Measurements from ENCODE around the gene RNF207.

The RNF207 gene

GRCh38 chr1:6243993-6244392, 38.1 kb downstream of the RNF207 start, which contains the start of gene HES3:
Gene HES3, plus strand, starts transcription at chr1:6244179. Its CDS starts 187 bp downstream, at chr1:6244366.
- Histone ChIP-seq H2BK15ac (ENCODE audit: low read length) (peak within 1 kb of the TSS; percentile 51), H3K4me2 (ENCODE audit: insufficient read depth, low read length, poor library complexity, severe bottlenecking) (peak within 1 kb of the TSS; percentile 14), H3K18ac (ENCODE audit: low read length) (peak within 1 kb of the TSS; percentile 32), H4K91ac (ENCODE audit: low read depth, low read length, poor library complexity) (no peak within 1 kb of the TSS), H3K4me1 (ENCODE audit: control insufficient read depth in 2 of 2, insufficient read depth in 1 of 2, low read depth in 1 of 2, low read length in 2 of 2) (peaks cover 38 to 52% of the 10 kb centered on the region in 2 donors), H2BK12ac (ENCODE audit: low read length) (peak within 1 kb of the TSS; percentile 32), H2AFZ (ENCODE audit: low read length) (no peak within 1 kb of the TSS), H3K14ac (ENCODE audit: low read length) (peak within 1 kb of the TSS; percentile 92), H3K27ac (replicated peaks; ENCODE audit: low read length) (no peak within 1 kb of the TSS), H2AK5ac (ENCODE audit: low read depth, low read length) (peak within 1 kb of the TSS; percentile 92), H3K36me3 (replicated peaks in 1 of 2; ENCODE audit: control insufficient read depth in 2 of 2, insufficient read depth in 2 of 2, low read length in 2 of 2) (no peaks in the 10 kb centered on the region), H2BK120ac (ENCODE audit: low read depth, low read length) (no peak within 1 kb of the TSS), H2BK5ac (ENCODE audit: low read length) (peak within 1 kb of the TSS; percentile 88), H3K27me3 (ENCODE audit: control insufficient read depth in 3 of 3, insufficient read depth in 3 of 3, low read depth in 1 of 3, low read length in 3 of 3) (peaks cover 15 to 50% (median 20%) of the 10 kb centered on the region in 3 experiments), H4K8ac (ENCODE audit: low read depth, low read length) (no peak within 1 kb of the TSS), H3K9ac (ENCODE audit: low read depth, low read length, poor library complexity) (no peak within 1 kb of the TSS), H3K79me1 (ENCODE audit: low read depth, low read length) (no peaks in the 10 kb centered on the region), H3K4ac (ENCODE audit: low read length) (no peak within 1 kb of the TSS), H3K4me3 (ENCODE audit: low read length in 2 of 2) (peak within 1 kb of the TSS in 1 of 2 donors; percentile 45), H3K9me3 (replicated peaks in 1 of 2; ENCODE audit: control insufficient read depth in 2 of 2, insufficient read depth in 1 of 2, low read depth in 1 of 2, low read length in 2 of 2) (no peaks in the 10 kb centered on the region), H3K23ac (ENCODE audit: low read depth, low read length, poor library complexity) (peak within 1 kb of the TSS; percentile 85)
- WGBS, 2 donors (ENCODE audit: extremely low coverage in 2 of 2, insufficient read length in 2 of 2, insufficient replicate concordance in 1 of 2): no CpG with 5 or more reads among the region's 16 CpGs
- DNase-seq (ENCODE audit: low spot score): no peak

DNA sequence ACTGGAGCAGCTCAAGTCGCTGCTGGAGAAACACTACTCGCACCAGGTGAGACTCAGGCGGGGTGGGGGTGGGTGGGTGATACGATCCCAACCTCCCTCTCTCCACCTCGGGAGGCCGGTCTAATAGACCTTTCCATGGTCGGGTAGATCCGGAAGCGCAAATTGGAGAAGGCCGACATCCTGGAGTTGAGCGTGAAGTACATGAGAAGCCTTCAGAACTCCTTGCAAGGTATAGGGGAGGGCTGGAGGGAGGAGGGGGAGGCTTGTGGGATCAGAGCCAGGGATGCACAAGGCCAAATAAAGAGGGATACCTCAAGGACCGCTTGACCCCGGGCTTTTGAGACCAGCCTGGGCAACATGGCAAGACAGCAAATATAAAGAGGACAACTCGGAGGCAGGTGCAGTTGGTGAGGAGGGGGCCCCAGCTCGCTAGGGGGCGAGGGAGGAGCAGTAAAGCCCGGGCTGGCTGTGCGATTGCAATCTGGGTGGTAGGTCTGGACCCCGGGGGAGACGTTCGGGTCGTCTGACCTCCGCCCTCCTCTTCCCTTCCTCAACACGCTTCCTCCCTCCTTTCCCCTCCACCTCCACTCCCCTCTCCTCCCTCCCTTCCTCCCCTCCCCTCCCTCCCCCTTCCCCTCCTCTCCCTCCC, 38.6 kb downstream of the RNF207 start:
- Histone ChIP-seq H3K4me3 (ENCODE audit: low read length in 2 of 2) (peak overlapping the region in 1 of 2 donors; percentile 42), H2AFZ (ENCODE audit: low read length) (no peak overlapping the region), H3K14ac (ENCODE audit: low read length) (no peak overlapping the region), H4K91ac (ENCODE audit: low read depth, low read length, poor library complexity) (no peak overlapping the region), H3K4me2 (ENCODE audit: insufficient read depth, low read length, poor library complexity, severe bottlenecking) (peak overlapping the region; percentile 11), H3K4ac (ENCODE audit: low read length) (no peak overlapping the region), H3K23ac (ENCODE audit: low read depth, low read length, poor library complexity) (no peak overlapping the region), H3K18ac (ENCODE audit: low read length) (peak overlapping the region; percentile 8), H4K8ac (ENCODE audit: low read depth, low read length) (no peak overlapping the region), H2BK5ac (ENCODE audit: low read length) (no peak overlapping the region), H3K27me3 (ENCODE audit: control insufficient read depth in 3 of 3, insufficient read depth in 3 of 3, low read depth in 1 of 3, low read length in 3 of 3) (peaks cover 15 to 55% (median 20%) of the 10 kb centered on the region in 3 experiments), H3K4me1 (ENCODE audit: control insufficient read depth in 2 of 2, insufficient read depth in 1 of 2, low read depth in 1 of 2, low read length in 2 of 2) (peaks cover 34 to 46% of the 10 kb centered on the region in 2 donors), H3K27ac (replicated peaks; ENCODE audit: low read length) (no peak overlapping the region), H2BK15ac (ENCODE audit: low read length) (no peak overlapping the region), H3K9ac (ENCODE audit: low read depth, low read length, poor library complexity) (no peak overlapping the region), H2BK120ac (ENCODE audit: low read depth, low read length) (no peak overlapping the region), H2AK5ac (ENCODE audit: low read depth, low read length) (peak overlapping the region; percentile 92), H3K36me3 (replicated peaks in 1 of 2; ENCODE audit: control insufficient read depth in 2 of 2, insufficient read depth in 2 of 2, low read length in 2 of 2) (no peaks in the 10 kb centered on the region), H3K9me3 (replicated peaks in 1 of 2; ENCODE audit: control insufficient read depth in 2 of 2, insufficient read depth in 1 of 2, low read depth in 1 of 2, low read length in 2 of 2) (no peaks in the 10 kb centered on the region), H3K79me1 (ENCODE audit: low read depth, low read length) (no peaks in the 10 kb centered on the region), H2BK12ac (ENCODE audit: low read length) (no peak overlapping the region)
- no peak for DNase-seq (ENCODE audit: low spot score)
- no CpG with 5 or more reads among the region's 24 CpGs for WGBS, 2 donors (ENCODE audit: extremely low coverage in 2 of 2, insufficient read length in 2 of 2, insufficient replicate concordance in 1 of 2)

DNA sequence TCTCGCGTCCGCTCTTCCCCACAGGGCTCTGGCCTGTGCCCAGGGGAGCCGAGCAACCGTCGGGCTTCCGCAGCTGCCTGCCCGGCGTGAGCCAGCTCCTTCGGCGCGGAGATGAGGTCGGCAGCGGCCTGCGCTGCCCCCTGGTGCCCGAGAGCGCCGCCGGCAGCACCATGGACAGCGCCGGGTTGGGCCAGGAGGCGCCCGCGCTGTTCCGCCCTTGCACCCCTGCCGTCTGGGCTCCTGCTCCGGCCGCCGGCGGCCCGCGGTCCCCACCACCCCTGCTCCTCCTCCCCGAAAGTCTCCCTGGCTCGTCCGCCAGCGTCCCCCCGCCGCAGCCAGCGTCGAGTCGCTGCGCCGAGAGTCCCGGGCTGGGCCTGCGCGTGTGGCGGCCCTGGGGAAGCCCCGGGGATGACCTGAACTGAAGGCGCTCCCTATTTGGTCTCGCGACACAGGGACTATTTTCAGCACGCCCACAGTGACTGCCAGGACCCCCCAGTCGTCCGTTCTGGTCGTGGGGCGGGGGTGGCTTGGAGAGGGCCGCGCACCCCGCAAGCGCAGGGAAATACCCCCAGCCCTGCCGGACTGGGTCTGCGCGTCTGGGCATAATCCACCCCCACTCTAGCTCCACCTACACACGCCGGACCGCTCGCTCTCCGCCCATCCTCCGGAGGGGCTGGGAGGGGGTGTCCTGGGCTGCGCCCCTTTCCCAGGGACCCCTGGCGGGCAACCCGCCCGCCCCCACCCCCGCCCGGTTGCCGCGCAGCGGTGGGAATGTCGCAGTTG, 39.4 kb downstream of the RNF207 start:
- Histone ChIP-seq H2AFZ (ENCODE audit: low read length) (peak overlapping the region; percentile 82), H4K91ac (ENCODE audit: low read depth, low read length, poor library complexity) (no peak overlapping the region), H3K23ac (ENCODE audit: low read depth, low read length, poor library complexity) (peak overlapping the region; percentile 89), H3K79me1 (ENCODE audit: low read depth, low read length) (no peaks in the 10 kb centered on the region), H3K27ac (replicated peaks; ENCODE audit: low read length) (no peak overlapping the region), H3K36me3 (replicated peaks in 1 of 2; ENCODE audit: control insufficient read depth in 2 of 2, insufficient read depth in 2 of 2, low read length in 2 of 2) (no peaks in the 10 kb centered on the region), H3K4me2 (ENCODE audit: insufficient read depth, low read length, poor library complexity, severe bottlenecking) (peak overlapping the region; percentile 69), H3K4me3 (ENCODE audit: low read length in 2 of 2) (peak overlapping the region; percentile 42 to 66), H2AK5ac (ENCODE audit: low read depth, low read length) (no peak overlapping the region), H2BK12ac (ENCODE audit: low read length) (no peak overlapping the region), H3K9ac (ENCODE audit: low read depth, low read length, poor library complexity) (no peak overlapping the region), H2BK120ac (ENCODE audit: low read depth, low read length) (no peak overlapping the region), H3K14ac (ENCODE audit: low read length) (peak overlapping the region; percentile 21), H3K4me1 (ENCODE audit: control insufficient read depth in 2 of 2, insufficient read depth in 1 of 2, low read depth in 1 of 2, low read length in 2 of 2) (peaks cover 35 to 42% of the 10 kb centered on the region in 2 donors), H3K9me3 (replicated peaks in 1 of 2; ENCODE audit: control insufficient read depth in 2 of 2, insufficient read depth in 1 of 2, low read depth in 1 of 2, low read length in 2 of 2) (no peaks in the 10 kb centered on the region), H3K27me3 (ENCODE audit: control insufficient read depth in 3 of 3, insufficient read depth in 3 of 3, low read depth in 1 of 3, low read length in 3 of 3) (peaks cover 15 to 62% (median 20%) of the 10 kb centered on the region in 3 experiments), H4K8ac (ENCODE audit: low read depth, low read length) (no peak overlapping the region), H3K18ac (ENCODE audit: low read length) (no peak overlapping the region), H2BK5ac (ENCODE audit: low read length) (no peak overlapping the region), H2BK15ac (ENCODE audit: low read length) (no peak overlapping the region), H3K4ac (ENCODE audit: low read length) (no peak overlapping the region)
- DNase-seq (ENCODE audit: low spot score): peak; percentile 89
- no CpG with 5 or more reads among the region's 79 CpGs for WGBS, 2 donors (ENCODE audit: extremely low coverage in 2 of 2, insufficient read length in 2 of 2, insufficient replicate concordance in 1 of 2)

All from neuronal stem cell (in vitro differentiated cells).